Loucy (cell line): ENCODE results near the gene PLA2G4D.

Experiments used
- H2AFZ ChIP-seq: fragments of 200-600 bp; sonication (generic); 2 replicates; pipeline ENCODE4 v1.6.0; 2016; ENCODE audit warnings: antibody characterized with exemption, mild to moderate bottlenecking, low read length, moderate library complexity
- H3F3A ChIP-seq: fragments of 200-600 bp; 2 replicates; pipeline ENCODE4 v1.6.0; 2016; ENCODE audit warnings: antibody characterized with exemption, low read depth, mild to moderate bottlenecking
- H3K27me3 ChIP-seq: fragments of 200-600 bp; sonication (generic); 2 replicates; pipeline ENCODE4 v1.6.1; 2014; ENCODE audit warnings: low read length, mild to moderate bottlenecking; ENCODE audit not compliant: insufficient read depth, poor library complexity, severe bottlenecking
- H3K36me3 ChIP-seq: fragments of 200-600 bp; sonication (generic); 2 replicates; pipeline ENCODE4 v1.6.1; 2016; ENCODE audit warnings: low read length; ENCODE audit not compliant: insufficient read depth
- H3K4me1 ChIP-seq: fragments of 200-600 bp; sonication (generic); 2 replicates; pipeline ENCODE4 v1.5.1; 2014; ENCODE audit warnings: low read length, mild to moderate bottlenecking; ENCODE audit not compliant: insufficient read depth, poor library complexity, severe bottlenecking
- H3K4me2 ChIP-seq: fragments of 200-600 bp; sonication (generic); 2 replicates; pipeline ENCODE4 v1.6.0; 2014; ENCODE audit warnings: antibody characterized with exemption, low read length, low read depth, mild to moderate bottlenecking; ENCODE audit not compliant: poor library complexity, severe bottlenecking
- H3K4me3 ChIP-seq: fragments of 200-600 bp; sonication (generic); 2 replicates; pipeline ENCODE4 v1.5.1; 2014; ENCODE audit warnings: low read length, mild to moderate bottlenecking, mixed read lengths; ENCODE audit not compliant: poor library complexity, severe bottlenecking
- H3K79me2 ChIP-seq: fragments of 200-600 bp; sonication (generic); 2 replicates; pipeline ENCODE4 v1.6.1; 2014; ENCODE audit warnings: low read length; ENCODE audit not compliant: insufficient read depth
- H3K9ac ChIP-seq: fragments of 200-600 bp; sonication (generic); 2 replicates; pipeline ENCODE4 v1.6.0; 2014; ENCODE audit warnings: mild to moderate bottlenecking, low read depth, low read length, moderate library complexity; ENCODE audit not compliant: poor library complexity, severe bottlenecking
- H3K9me2 ChIP-seq: fragments of 200-600 bp; sonication (generic); replicated peaks from 2 replicates; pipeline ENCODE4 v1.6.1; 2016; ENCODE audit warnings: low read depth, low read length, mixed read lengths
- H3K9me3 ChIP-seq: fragments of 200-600 bp; sonication (generic); 2 replicates; pipeline ENCODE4 v1.6.1; 2014; ENCODE audit warnings: mild to moderate bottlenecking, antibody characterized with exemption, low read length, low read depth; ENCODE audit not compliant: insufficient read depth
- H4K20me1 ChIP-seq: fragments of 200-600 bp; sonication (generic); 2 replicates; pipeline ENCODE4 v1.6.0; 2014; ENCODE audit warnings: antibody characterized with exemption, low read length, mild to moderate bottlenecking; ENCODE audit not compliant: insufficient read depth, poor library complexity, severe bottlenecking
- EZH2phosphoT487 ChIP-seq: fragments of 200-600 bp; IDR thresholded peaks from 2 replicates; pipeline ENCODE4 v1.6.1; 2018; ENCODE audit warnings: antibody characterized with exemption, mild to moderate bottlenecking, moderate library complexity, borderline replicate concordance
- TF ChIP-seq, protein P1 (sequence below): fragments of 200-600 bp; sonication (generic); conservative IDR thresholded peaks from 2 replicates; pipeline ENCODE4 v1.5.1; 2014; ENCODE audit warnings: mild to moderate bottlenecking, antibody characterized with exemption, low read length

The PLA2G4D gene

GRCh38 chr15:42070976-42071350 is 23.4 kb downstream of the PLA2G4D start:
- Histone ChIP-seq H3F3A (no peaks in the 10 kb centered on the region), H3K4me1 (peaks cover 7% of the 10 kb centered on the region), H3K9me3 (no peaks in the 10 kb centered on the region), H2AFZ (no peak overlapping the region), H3K79me2 (no peaks in the 10 kb centered on the region), H3K9ac (no peak overlapping the region), H3K36me3 (no peaks in the 10 kb centered on the region), H3K4me3 (no peak overlapping the region), H3K4me2 (no peak overlapping the region), H3K9me2 (no peaks in the 10 kb centered on the region), H4K20me1 (no peaks in the 10 kb centered on the region), H3K27me3 (no peaks in the 10 kb centered on the region)
- no peak for TF ChIP-seq EZH2phosphoT487
- TF ChIP-seq, protein P1, sequence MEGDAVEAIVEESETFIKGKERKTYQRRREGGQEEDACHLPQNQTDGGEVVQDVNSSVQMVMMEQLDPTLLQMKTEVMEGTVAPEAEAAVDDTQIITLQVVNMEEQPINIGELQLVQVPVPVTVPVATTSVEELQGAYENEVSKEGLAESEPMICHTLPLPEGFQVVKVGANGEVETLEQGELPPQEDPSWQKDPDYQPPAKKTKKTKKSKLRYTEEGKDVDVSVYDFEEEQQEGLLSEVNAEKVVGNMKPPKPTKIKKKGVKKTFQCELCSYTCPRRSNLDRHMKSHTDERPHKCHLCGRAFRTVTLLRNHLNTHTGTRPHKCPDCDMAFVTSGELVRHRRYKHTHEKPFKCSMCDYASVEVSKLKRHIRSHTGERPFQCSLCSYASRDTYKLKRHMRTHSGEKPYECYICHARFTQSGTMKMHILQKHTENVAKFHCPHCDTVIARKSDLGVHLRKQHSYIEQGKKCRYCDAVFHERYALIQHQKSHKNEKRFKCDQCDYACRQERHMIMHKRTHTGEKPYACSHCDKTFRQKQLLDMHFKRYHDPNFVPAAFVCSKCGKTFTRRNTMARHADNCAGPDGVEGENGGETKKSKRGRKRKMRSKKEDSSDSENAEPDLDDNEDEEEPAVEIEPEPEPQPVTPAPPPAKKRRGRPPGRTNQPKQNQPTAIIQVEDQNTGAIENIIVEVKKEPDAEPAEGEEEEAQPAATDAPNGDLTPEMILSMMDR, result no peak

- H3F3A ChIP-seq, result no peaks in the 10 kb centered on the region
- no peak overlapping the region for H3K4me3 ChIP-seq
- no peaks in the 10 kb centered on the region for H3K36me3 ChIP-seq
- no peaks in the 10 kb centered on the region for H3K9me2 ChIP-seq
- no peaks in the 10 kb centered on the region for H3K79me2 ChIP-seq
- peaks cover 10% of the 10 kb centered on the region for H3K4me1 ChIP-seq
- H3K9ac ChIP-seq, result no peak overlapping the region
- H3K4me2 ChIP-seq, result no peak overlapping the region
- H3K27me3 ChIP-seq, result no peaks in the 10 kb centered on the region
- H2AFZ ChIP-seq, result no peak overlapping the region
- H3K9me3 ChIP-seq, result no peaks in the 10 kb centered on the region
- no peaks in the 10 kb centered on the region for H4K20me1 ChIP-seq
- TF ChIP-seq, protein P1, result no peak
- TF ChIP-seq EZH2phosphoT487, result no peak
Observed at GRCh38 chr15:42070279-42070975, 23.9 kb downstream of the PLA2G4D start.

DNA sequence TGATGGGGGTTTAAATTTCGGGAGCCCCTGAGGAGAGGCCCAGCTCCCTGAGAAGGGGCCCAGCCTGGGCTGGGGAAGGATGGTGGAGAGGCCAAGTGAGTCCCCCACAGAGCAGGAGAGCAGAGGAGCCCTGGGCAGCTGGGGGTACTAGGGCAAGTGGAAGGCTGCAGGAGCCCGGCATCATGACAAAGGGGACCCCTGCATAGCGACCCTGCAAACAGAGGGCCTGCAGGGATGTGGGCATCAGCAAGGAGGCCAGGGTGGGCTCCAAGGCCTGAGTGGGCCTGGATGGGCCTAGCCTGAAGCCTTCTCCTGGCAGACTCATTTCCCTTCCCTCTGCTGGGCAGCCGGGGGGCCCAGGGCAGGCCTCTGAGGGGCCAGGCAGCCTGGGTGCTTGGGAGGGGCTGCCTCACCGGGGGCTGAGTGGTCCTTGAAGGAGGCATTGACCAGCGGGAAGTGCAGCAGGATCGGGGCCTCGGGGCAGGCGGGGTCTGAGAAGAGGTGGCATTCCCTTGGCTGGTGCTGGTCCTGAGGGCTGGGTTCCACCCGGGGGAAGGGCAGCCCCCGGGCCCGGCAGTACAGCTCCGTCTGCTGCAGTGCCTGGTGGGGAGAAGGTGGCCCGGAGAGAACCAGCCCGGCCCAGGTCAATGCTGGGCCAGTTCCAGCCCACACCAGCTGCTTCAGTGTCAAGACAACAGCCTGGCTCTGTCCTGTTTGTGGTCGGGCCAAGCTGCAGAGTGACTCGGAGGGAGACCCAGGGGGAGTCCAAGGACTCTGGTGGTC is 24.7 kb downstream of the PLA2G4D start:
- H2AFZ ChIP-seq, result no peak overlapping the region
- H3K9me2 ChIP-seq, result no peaks in the 10 kb centered on the region
- H3K36me3 ChIP-seq, result no peaks in the 10 kb centered on the region
- H3K9me3 ChIP-seq, result no peaks in the 10 kb centered on the region
- H3K9ac ChIP-seq, result no peak overlapping the region
- H3F3A ChIP-seq, result no peaks in the 10 kb centered on the region
- H3K4me3 ChIP-seq, result no peak overlapping the region
- no peaks in the 10 kb centered on the region for H3K27me3 ChIP-seq
- no peak overlapping the region for H3K4me2 ChIP-seq
- no peak for TF ChIP-seq EZH2phosphoT487
- TF ChIP-seq, protein P1, result no peak
- H3K4me1 ChIP-seq, result peaks cover 16% of the 10 kb centered on the region
- H4K20me1 ChIP-seq, result no peaks in the 10 kb centered on the region
- H3K79me2 ChIP-seq, result no peaks in the 10 kb centered on the region
